Endothelial cell (in vitro differentiated cells): ENCODE results near the gene VPS26B. TPM values are rescaled to one million over a fixed set of nuclear protein-coding genes. Genes with fewer than 3 reads are reported as not detected.

Experiments
- DNase-seq: peaks from one replicate; pipeline ENCODE4 v3.0.0; 2021; ENCODE audit warnings: low spot score
- H3K27ac Mint-ChIP-seq: one replicate; pipeline ENCODE4 v1.8.0; 2021; ENCODE audit warnings: mixed read lengths, inconsistent platforms; ENCODE audit not compliant: unreplicated experiment
- H3K27me3 Mint-ChIP-seq: one replicate; pipeline ENCODE4 v1.8.0; 2021; ENCODE audit warnings: mild to moderate bottlenecking, moderate library complexity, mixed read lengths, inconsistent platforms; ENCODE audit not compliant: unreplicated experiment
- H3K36me3 Mint-ChIP-seq: one replicate; pipeline ENCODE4 v1.8.0; 2021; ENCODE audit warnings: mild to moderate bottlenecking, low read depth, mixed read lengths, inconsistent platforms; ENCODE audit not compliant: unreplicated experiment
- H3K4me1 Mint-ChIP-seq: one replicate; pipeline ENCODE4 v1.8.0; 2021; ENCODE audit warnings: mild to moderate bottlenecking, mixed read lengths, inconsistent platforms; ENCODE audit not compliant: unreplicated experiment
- H3K4me3 Mint-ChIP-seq: one replicate; pipeline ENCODE4 v1.8.0; 2021; ENCODE audit warnings: mild to moderate bottlenecking, mixed read lengths, inconsistent platforms; ENCODE audit not compliant: unreplicated experiment
- H3K9me3 Mint-ChIP-seq: one replicate; pipeline ENCODE4 v1.8.0; 2021; ENCODE audit warnings: mixed read lengths, inconsistent platforms; ENCODE audit not compliant: unreplicated experiment
- CTCF ChIP-seq: fragments of 200-600 bp; sonication (generic); IDR thresholded peaks from one replicate; pipeline ENCODE4 v1.5.0; 2021; ENCODE audit warnings: antibody characterized with exemption; ENCODE audit not compliant: unreplicated experiment
- total RNA-seq: library from RNA; stranded (reverse); fragmentation: NEBNext Ultra II Directional; extraction: Animal tissue kit (Norgen Biotek cat#: 25700); gene quantifications from one replicate; pipeline ENCODE4 v1.2.1, GENCODE V29; 2021; ENCODE audit not compliant: unreplicated experiment

Gene VPS26B
- total RNA-seq, 1 donor from 2014 or later, result 132 TPM

- H3K27me3 Mint-ChIP-seq, result peaks cover 1% of the 10 kb centered on the region
- no peaks in the 10 kb centered on the region for H3K9me3 Mint-ChIP-seq
- DNase-seq, result no peak
- no peak for TF ChIP-seq CTCF
- H3K4me1 Mint-ChIP-seq, result peaks cover 12% of the 10 kb centered on the region
- no peak overlapping the region for H3K4me3 Mint-ChIP-seq
- no peak overlapping the region for H3K27ac Mint-ChIP-seq
- peaks cover 13% of the 10 kb centered on the region for H3K36me3 Mint-ChIP-seq
These were observed 36.5 kb downstream of the VPS26B start for GRCh38 chr11:134260983-134261382.

GRCh38 chr11:134261626-134262488, 37.4 kb downstream of the VPS26B start:
- no peak overlapping the region for H3K27ac Mint-ChIP-seq
- no peak overlapping the region for H3K4me3 Mint-ChIP-seq
- no peaks in the 10 kb centered on the region for H3K9me3 Mint-ChIP-seq
- H3K36me3 Mint-ChIP-seq, result peaks cover 13% of the 10 kb centered on the region
- peak; percentile 43 for DNase-seq
- TF ChIP-seq CTCF, result peak; percentile 58
- H3K27me3 Mint-ChIP-seq, result peaks cover 1% of the 10 kb centered on the region
- peaks cover 18% of the 10 kb centered on the region for H3K4me1 Mint-ChIP-seq

GRCh38 chr11:134264966-134265764, 40.7 kb downstream of the VPS26B start:
- H3K9me3 Mint-ChIP-seq, result no peaks in the 10 kb centered on the region
- no peak overlapping the region for H3K27ac Mint-ChIP-seq
- peaks cover 22% of the 10 kb centered on the region for H3K4me1 Mint-ChIP-seq
- H3K27me3 Mint-ChIP-seq, result peaks cover 1% of the 10 kb centered on the region
- no peak overlapping the region for H3K4me3 Mint-ChIP-seq
- no peak for TF ChIP-seq CTCF
- H3K36me3 Mint-ChIP-seq, result peaks cover 4% of the 10 kb centered on the region
- DNase-seq, result no peak

GRCh38 chr11:134266440-134266839, 42.0 kb downstream of the VPS26B start:
- Mint-ChIP-seq H3K27ac (no peak overlapping the region), H3K4me1 (peaks cover 19% of the 10 kb centered on the region), H3K36me3 (no peaks in the 10 kb centered on the region), H3K4me3 (no peak overlapping the region), H3K9me3 (no peaks in the 10 kb centered on the region), H3K27me3 (peaks cover 3% of the 10 kb centered on the region)
- no peak for DNase-seq
- no peak for TF ChIP-seq CTCF
